Measurements from ENCODE around the gene SKI. TPM values are rescaled to one million over a fixed set of nuclear protein-coding genes. Genes with fewer than 3 reads are reported as not detected.

SKI gene
- total RNA-seq, 6 donors from 2014 or later = 57.3 to 108 (median 96.9) TPM

GRCh38 chr1:2248854-2249558, 20.9 kb downstream of the SKI start:
- Histone ChIP-seq H3K27ac (peak overlapping the region; percentile 70 to 79 (median 78)), H3K4me1 (peaks cover 77 to 91% (median 82%) of the 10 kb centered on the region in 4 donors), H3K9me3 (no peaks in the 10 kb centered on the region), H3K27me3 (no peaks in the 10 kb centered on the region), H3K36me3 (peaks cover 0 to 10% (median under 1%) of the 10 kb centered on the region in 4 donors), H3K4me3 (no peak overlapping the region)
- DNase-seq (peak; percentile 39 to 67), ATAC-seq (ENCODE audit: low FRiP score in 2 of 2) (peak in 1 of 2 donors; percentile 5)
- WGBS, 2 donors = 71 to 73% methylated on average over 9 to 24 of the region's 24 CpGs
- no peak for TF ChIP-seq POLR2A (IDR thresholded peaks at IDR 0.05)
- no peak for TF ChIP-seq POLR2AphosphoS5 (IDR thresholded peaks at IDR 0.05)
- peak in 1 of 6 experiments; percentile 4 for TF ChIP-seq CTCF (IDR thresholded peaks at IDR 0.05)

- Histone ChIP-seq H3K4me1 (peaks cover 79 to 93% (median 85%) of the 10 kb centered on the region in 4 donors), H3K4me3 (no peak overlapping the region), H3K27ac (peak overlapping the region; percentile 22 to 78 (median 74)), H3K9me3 (no peaks in the 10 kb centered on the region), H3K27me3 (no peaks in the 10 kb centered on the region), H3K36me3 (peaks cover 0 to 10% (median 3%) of the 10 kb centered on the region in 4 donors)
- TF ChIP-seq EP300 (IDR thresholded peaks at IDR 0.05) (no peak), POLR2A (IDR thresholded peaks at IDR 0.05) (no peak)
- ATAC-seq (ENCODE audit: low FRiP score in 2 of 2) (no peak), DNase-seq (no peak)
- WGBS, 2 donors = 86 to 90% methylated on average over 7 to 8 of the region's 8 CpGs
These were observed 21.4 kb downstream of the SKI start for GRCh38 chr1:2249559-2249906.

GRCh38 chr1:2250721-2251281, 22.7 kb downstream of the SKI start:
- no peak for ATAC-seq (ENCODE audit: low FRiP score in 2 of 2)
- peak in 1 of 2 donors; percentile 72 for DNase-seq

GRCh38 chr1:2251363-2251762, 23.2 kb downstream of the SKI start:
- peaks cover 0 to 14% (median 6%) of the 10 kb centered on the region in 4 donors for H3K9me3 ChIP-seq
- DNase-seq (peak in 1 of 2 donors; percentile 49), ATAC-seq (ENCODE audit: low FRiP score in 2 of 2) (no peak)
- peaks cover 69 to 93% (median 83%) of the 10 kb centered on the region in 4 donors for H3K4me1 ChIP-seq
- H3K27me3 ChIP-seq = no peaks in the 10 kb centered on the region
- TF ChIP-seq CTCF (IDR thresholded peaks at IDR 0.05) (no peak), POLR2AphosphoS5 (IDR thresholded peaks at IDR 0.05) (no peak), POLR2A (IDR thresholded peaks at IDR 0.05) (no peak), EP300 (IDR thresholded peaks at IDR 0.05) (no peak)
- whole genome bisulfite sequencing, 2 donors = 75 to 86% methylated on average over 6 to 13 of the region's 14 CpGs
- H3K27ac ChIP-seq = peak overlapping the region in 1 of 4 donors; percentile 45
- no peak overlapping the region for H3K4me3 ChIP-seq
- peaks cover 0 to 10% (median 3%) of the 10 kb centered on the region in 4 donors for H3K36me3 ChIP-seq

More at GRCh38 chr1:2250721-2251281, 22.7 kb downstream of the SKI start:
- Histone ChIP-seq H3K27me3 (no peaks in the 10 kb centered on the region), H3K27ac (peak overlapping the region in 3 of 4 donors; percentile 4 to 45 (median 28)), H3K4me1 (peaks cover 74 to 95% (median 87%) of the 10 kb centered on the region in 4 donors), H3K36me3 (peaks cover 0 to 10% (median 3%) of the 10 kb centered on the region in 4 donors), H3K9me3 (peaks cover 0 to 8% (median 3%) of the 10 kb centered on the region in 4 donors), H3K4me3 (no peak overlapping the region)
- TF ChIP-seq POLR2A (IDR thresholded peaks at IDR 0.05) (no peak), EP300 (IDR thresholded peaks at IDR 0.05) (no peak), CTCF (IDR thresholded peaks at IDR 0.05) (no peak), POLR2AphosphoS5 (IDR thresholded peaks at IDR 0.05) (no peak)
- 84 to 87% methylated on average over 21 to 26 of the region's 27 CpGs for WGBS, 2 donors

GRCh38 chr1:2251786-2252185, 23.7 kb downstream of the SKI start:
- TF ChIP-seq CTCF (IDR thresholded peaks at IDR 0.05) = no peak
- TF ChIP-seq EP300 (IDR thresholded peaks at IDR 0.05) = no peak
- TF ChIP-seq POLR2AphosphoS5 (IDR thresholded peaks at IDR 0.05) = no peak
- TF ChIP-seq POLR2A (IDR thresholded peaks at IDR 0.05) = no peak
- Histone ChIP-seq H3K4me3 (no peak overlapping the region), H3K4me1 (peaks cover 65 to 93% (median 83%) of the 10 kb centered on the region in 4 donors), H3K9me3 (peaks cover 0 to 15% (median 6%) of the 10 kb centered on the region in 4 donors), H3K27ac (peak overlapping the region in 2 of 4 donors; percentile 42 to 45), H3K27me3 (no peaks in the 10 kb centered on the region), H3K36me3 (peaks cover 0 to 10% (median 3%) of the 10 kb centered on the region in 4 donors)
- WGBS, 2 donors = 55 to 75% methylated on average over 16 to 17 of the region's 17 CpGs
- ATAC-seq (ENCODE audit: low FRiP score in 2 of 2) (no peak), DNase-seq (peak in 1 of 2 donors; percentile 78)

Data from upper lobe of left lung (tissue), 6 donors.